ENCODE data around the gene C14orf119. TPM values are rescaled to one million over a fixed set of nuclear protein-coding genes. Genes with fewer than 3 reads are reported as not detected.
A peak's percentile ranks its signal among the peaks of the same experiment; 100 is the strongest.

The C14orf119 gene
- total RNA-seq, 1 experiment from 2014 or later = 57.1 TPM

DNA sequence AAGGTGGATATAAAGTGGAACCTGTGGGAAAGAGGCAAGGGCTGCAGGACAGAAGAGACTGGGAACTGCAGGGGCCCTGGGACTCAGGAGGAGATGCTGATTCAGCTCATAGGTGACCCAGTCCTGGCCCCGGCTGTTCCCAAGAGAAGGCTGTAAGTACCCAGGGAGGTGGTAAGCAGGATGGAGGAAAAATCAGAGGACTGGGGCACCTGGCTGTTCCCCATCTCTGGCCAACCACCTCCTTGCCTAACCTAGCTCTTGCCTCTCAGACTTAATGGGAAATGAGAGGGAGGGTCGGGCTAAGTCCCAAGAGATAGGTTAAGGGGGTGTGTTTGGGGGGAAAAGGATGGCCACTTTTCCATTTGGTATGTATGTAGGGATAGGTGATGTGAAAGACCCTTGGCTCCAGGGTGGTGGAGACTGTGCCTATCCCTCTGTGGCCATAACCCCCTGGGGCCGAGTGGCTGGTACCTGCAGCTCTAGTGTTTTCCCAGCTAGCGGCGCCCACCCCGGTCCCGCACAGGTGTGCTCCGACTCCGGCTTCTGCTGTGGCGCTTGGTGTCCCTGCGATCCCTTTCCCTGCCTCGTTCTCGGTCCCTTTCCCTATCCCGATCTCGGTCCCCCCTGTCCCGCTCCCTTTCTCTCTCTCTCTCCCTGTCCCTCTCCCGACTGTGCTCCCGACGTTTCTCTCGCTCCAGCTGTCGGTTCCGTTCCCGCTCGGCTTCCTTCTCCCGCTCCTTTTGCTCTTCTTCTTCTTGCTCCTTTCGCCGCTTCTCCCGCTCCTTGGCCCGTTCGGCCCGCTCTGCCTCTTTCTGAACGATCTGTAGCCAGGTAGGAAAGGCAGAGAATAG lies 36.4 kb upstream of the C14orf119 start:
- DNase-seq (ENCODE audit: low read depth) = no peak
- in situ Hi-C loops (cut with HindIII; ENCODE audit: low pct_unique_long_range_greater_than_20kb, low sequenced_read_pairs) = no loop called here

DNA sequence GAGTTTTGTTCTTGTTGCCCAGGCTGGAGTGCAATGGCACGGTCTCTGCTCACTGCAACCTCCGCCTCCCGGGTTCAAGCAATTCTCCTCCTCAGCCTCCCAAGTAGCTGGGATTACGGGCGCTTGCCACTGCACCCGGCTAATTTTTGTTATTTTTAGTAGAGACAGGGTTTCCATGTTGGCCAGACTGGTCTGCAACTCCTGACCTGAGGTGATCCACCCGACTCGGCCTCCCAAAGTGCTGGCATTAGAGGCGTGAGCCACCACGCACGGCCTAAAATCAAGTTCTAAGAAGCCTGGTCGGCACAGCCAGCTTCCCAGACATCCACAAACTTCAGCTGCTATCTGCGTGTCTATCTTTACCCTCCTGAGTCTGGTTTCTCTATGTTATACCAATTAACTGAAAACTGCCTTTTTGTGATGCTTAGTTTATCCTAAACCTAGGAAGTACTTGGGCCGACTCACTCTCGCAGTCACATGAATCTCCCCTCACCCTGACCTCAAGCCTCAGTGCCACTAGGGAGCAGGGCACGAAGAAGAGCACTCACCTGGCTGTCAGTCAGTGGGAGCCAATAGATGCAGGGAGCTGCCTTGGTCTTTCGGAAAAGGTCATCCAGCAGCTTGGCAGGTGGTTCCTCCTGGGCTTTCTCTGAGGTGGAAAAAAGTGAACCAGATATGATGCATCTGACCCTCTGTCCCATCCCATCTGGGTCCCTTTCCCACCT lies 34.6 kb upstream of the C14orf119 start:
- in situ Hi-C loops (cut with HindIII; ENCODE audit: low pct_unique_long_range_greater_than_20kb, low sequenced_read_pairs) = no loop called here
- DNase-seq (ENCODE audit: low read depth) = no peak

DNA sequence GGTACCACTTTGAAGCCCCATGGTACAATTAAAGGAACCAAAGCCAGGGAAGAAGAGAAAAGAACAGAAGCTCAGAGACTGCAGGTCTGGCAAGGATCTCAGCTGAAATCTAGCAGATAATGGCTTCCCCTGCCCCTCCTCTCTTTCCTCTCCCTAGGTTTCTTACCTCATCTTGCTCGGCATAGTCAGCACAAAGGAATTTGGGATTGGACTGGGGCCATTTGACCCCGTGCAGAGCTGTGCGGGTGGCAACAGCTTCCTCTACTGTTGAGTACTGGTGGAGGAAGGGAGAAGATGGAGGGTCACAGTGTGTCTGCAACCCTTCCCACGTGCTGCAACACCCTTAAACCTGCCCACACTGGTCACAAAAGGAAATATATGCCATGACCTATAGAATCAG lies 33.3 kb upstream of the C14orf119 start:
- peak; percentile 82 for DNase-seq (ENCODE audit: low read depth)
- in situ Hi-C loops (cut with HindIII; ENCODE audit: low pct_unique_long_range_greater_than_20kb, low sequenced_read_pairs) = no loop called here

DNA sequence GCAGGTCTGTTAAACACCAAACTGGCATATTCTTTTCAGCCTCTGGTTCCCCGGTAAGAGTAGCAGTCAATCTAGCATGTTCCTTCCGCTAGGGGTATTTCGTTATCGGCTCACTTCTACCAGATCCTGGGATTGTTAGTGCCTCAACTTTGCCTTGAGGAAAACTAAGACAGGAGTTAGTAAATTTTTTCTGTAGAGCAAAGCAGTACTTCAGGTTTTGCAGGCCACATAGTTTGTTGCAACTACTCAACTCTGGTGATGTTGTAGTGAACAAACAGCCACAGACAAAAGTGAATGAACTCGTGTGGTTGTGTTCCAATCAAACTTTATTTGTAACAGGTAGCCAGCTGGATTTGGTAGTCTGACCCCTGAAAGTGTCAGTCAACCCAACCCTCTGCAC lies 31.7 kb upstream of the C14orf119 start:
- in situ Hi-C loops (cut with HindIII; ENCODE audit: low pct_unique_long_range_greater_than_20kb, low sequenced_read_pairs) = no loop called here
- DNase-seq (ENCODE audit: low read depth) = no peak

DNA sequence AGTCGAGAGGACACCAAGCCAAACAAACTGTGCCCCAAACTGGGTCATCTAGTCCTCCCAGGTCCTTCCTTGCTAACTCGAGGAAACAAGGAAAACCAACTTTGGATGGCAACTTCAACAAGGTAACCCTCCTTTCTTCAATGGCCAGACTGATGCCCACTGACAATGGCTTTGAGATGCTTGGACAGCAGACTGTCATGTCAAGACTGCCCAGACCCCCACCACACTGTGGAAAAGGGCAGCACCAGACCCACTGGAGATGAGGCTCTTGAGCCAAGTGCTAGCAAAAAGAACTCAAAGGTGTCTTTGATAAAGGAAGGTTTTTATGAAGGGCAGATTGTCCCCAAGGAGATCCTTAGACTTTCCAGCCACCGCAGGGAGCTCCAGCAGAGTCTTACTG lies 28.9 kb upstream of the C14orf119 start:
- DNase-seq (ENCODE audit: low read depth) = no peak
- in situ Hi-C loops (cut with HindIII; ENCODE audit: low pct_unique_long_range_greater_than_20kb, low sequenced_read_pairs) = no loop called here

DNA sequence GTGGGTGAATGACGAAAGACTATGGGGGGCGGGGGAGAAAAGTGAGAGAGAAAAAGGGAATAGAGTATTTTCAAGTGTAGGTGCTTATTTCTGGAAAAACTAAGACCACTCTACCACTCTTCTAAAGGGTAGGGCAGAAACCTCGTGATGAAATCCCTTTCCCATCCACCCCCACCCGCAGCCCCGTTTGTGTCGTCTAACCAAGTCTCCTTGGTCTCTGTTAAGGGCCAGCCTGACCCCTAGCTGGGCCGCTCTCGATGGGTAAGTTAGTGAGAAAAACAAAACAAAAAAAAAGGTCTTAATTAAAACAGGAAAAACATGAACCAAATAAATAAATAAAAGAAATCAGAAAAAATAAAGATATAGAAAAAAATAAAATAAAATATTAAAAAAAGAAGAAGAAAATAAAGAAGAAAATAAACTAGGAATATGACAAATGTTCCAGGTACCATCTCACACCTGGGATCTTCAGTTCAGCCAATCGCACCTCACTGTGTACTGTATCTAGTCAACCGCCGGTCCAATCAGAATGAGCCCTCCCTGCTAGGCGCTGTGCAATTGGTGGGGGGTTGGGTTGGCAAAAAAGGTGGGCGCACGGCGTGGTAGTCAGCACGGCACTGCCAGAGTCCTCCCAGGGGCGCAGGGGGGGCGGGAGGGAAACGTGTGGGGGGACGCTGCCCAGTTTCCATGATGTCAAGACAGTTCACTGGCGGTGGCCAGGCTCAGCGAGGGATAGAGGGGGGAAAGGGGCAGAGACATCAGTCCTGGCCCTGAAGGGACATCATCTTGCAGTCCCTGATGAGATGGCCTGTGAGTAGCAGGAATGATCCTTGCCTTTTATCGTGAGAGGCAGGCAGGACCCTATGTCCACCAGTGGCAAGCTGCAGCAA lies 28.2 kb upstream of the C14orf119 start:
- in situ Hi-C loops (cut with HindIII; ENCODE audit: low pct_unique_long_range_greater_than_20kb, low sequenced_read_pairs) = no loop called here

DNA sequence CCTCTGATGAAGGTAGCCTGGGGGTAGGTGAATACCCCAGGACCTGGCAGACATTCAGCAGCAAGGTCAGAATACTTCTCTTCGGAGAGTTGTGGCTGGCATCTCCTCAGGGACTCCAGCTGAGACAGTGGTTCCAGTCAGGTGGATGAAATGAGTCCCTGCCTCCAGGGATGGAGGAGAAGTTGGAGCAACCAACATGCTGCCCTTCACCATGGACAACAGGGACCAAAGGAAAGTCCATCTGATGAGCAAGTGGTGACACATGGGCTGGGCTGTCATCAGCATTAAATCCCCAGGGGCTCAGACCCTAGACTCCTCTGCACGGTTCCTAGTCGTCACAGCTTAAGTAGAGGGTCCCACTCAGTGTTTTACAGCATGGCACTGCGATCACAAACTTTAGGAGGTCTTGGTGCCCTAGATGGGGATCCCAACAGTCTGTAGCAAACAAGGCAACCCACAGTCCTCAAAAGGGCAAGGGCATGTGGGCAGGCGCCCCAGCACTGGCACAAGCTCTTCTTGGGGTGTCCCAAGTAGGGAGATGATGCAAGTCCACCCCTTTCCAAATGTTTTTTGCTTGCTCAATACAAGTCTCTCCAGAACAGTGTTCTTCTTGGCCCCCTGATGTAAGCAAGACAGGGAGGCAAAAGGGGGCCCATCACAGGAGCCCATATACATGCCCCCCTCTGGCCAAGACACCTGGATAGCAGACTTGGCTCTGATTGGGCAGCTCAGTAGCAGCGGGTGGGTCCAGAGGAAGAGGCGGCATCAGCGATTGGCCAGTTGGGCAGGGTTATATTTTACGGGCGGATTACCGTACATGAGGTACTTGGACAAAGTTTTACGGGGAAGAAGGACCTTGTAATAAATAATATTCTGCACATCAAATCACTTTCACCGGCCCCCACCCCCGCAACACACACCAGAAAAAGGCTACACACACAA lies 27.2 kb upstream of the C14orf119 start:
- DNase-seq (ENCODE audit: low read depth) = no peak

More for the DNA sequence above, 28.2 kb upstream of the C14orf119 start:
- DNase-seq (ENCODE audit: low read depth) = no peak

DNA sequence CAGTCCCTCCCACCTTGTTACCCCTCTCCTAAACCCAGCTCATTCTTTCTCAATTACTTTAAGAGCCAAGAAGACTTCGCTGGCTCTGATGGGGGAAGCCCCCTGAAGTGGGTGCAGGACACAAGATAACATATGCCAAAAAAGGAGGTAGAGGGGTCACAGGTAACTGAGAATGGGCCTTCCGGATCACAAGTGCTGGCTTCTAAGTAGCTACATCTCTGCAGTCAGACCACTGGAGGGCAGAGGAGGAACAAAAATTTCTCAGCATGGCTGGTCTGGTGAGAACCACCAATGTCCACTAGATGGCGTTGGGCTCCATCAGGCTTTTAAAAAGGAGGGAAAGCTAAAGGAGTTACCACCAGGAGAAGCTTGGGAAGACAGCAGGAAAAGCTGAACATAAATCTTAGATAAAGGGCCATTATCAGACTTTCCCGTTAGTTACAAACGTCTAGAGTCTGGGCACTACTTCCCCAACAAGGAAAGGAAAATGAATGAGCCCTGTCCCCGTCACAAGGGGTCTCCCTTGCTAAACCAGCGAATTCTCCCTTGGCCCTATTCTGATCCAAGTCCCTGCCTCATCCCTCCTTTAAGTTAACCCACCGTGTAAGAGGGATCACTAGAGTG lies 26.4 kb upstream of the C14orf119 start:
- in situ Hi-C loops (cut with HindIII; ENCODE audit: low pct_unique_long_range_greater_than_20kb, low sequenced_read_pairs) = no loop called here
- peak; percentile 86 for DNase-seq (ENCODE audit: low read depth)

More for the DNA sequence above, 27.2 kb upstream of the C14orf119 start:
- in situ Hi-C loops (cut with HindIII; ENCODE audit: low pct_unique_long_range_greater_than_20kb, low sequenced_read_pairs) = no loop called here

DNA sequence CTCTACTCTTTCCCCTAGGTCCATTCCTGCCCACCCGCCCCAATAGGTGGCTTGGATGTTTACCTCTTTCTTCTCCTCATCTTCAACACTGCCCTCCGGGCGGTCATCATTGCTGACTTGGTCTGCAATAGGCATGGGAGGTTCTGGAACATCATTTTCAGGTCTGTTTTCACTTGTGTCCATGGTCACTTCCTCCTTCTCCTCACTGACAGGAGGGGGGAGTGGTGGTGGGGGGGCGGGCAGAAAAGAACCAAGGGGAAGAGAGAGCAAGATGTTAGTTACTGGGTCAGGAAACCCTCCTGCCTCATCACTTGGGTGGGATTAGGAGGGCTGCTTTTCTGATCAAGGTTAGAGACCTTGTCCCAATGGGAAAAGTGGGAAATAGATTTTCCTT lies 25.9 kb upstream of the C14orf119 start:
- DNase-seq (ENCODE audit: low read depth) = no peak
- in situ Hi-C loops (cut with HindIII; ENCODE audit: low pct_unique_long_range_greater_than_20kb, low sequenced_read_pairs) = no loop called here

DNA sequence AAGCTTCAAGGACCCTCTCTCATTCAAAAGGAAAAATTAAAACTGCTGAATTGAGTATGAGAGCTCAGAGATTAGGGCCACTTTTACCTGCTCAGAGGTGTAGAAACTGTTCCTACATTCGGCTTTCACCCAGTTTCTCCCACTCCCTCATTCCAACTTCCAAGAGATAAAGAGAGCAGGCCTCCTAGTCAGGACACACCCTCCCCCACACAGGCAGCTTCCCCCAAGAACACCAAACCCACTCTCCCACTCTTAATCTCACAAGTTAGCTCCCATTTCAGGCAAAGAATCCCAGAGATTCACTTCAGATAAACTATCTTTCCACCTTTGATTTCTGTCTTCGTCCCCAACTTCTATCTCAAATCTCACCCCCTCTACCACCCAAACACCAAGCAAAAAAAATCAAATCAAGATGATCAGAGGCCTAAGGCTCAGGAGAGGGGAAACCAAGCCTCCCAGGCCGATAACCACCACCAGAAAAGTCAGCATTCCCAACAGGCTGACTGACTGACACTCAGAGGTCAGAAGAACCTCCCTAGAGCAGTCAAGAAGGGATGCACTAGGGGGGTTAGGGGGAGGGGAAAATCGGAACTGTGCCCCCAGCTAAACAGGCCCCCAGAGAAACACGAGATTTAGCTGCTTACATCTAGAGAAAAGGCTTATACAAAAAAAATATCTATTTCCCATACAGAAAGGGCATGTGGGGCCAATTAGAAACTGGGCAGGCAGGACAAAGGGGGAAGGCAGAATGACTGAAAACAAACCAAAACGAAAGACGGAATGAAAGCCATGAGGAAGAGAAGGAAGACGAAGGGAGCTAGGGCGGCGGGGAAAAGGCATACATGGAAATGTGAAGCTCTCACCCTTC lies 24.8 kb upstream of the C14orf119 start:
- in situ Hi-C loops (cut with HindIII; ENCODE audit: low pct_unique_long_range_greater_than_20kb, low sequenced_read_pairs) = no loop called here
- no peak for DNase-seq (ENCODE audit: low read depth)

DNA sequence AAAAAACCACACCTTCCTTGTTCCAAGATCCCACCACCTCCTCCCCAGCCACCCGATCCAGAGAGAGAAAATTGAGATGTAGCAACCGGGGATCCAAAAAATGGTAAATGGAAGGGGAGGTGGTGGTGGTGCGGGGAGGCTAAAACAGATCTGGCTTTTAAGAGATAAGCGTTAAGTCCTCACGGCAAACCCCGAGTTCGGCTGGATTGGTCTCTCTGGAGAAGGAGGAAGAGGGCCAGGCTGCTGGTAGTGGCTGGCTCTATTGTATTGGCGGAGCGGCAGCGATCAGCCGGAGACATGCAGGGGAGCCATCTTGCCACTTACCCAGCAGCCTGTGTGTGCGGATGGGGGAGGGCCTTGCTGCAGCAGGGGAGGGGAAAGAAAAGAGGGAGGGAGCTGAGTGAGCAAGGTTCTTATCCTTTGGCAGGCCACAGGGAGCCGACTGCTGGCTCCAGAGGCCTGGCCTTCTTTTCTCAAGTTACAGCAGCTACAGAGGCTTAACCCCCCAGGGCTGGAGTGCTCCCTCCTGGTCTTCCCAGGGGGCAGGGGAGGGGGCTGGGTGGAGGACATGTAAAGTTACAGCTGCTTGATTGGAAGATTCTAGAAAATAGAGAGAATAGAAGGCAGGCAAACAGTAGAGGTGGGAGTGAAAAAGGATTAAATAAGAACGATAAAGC lies 23.9 kb upstream of the C14orf119 start:
- in situ Hi-C loops (cut with HindIII; ENCODE audit: low pct_unique_long_range_greater_than_20kb, low sequenced_read_pairs) = no loop called here
- DNase-seq (ENCODE audit: low read depth) = peak; percentile 78

DNA sequence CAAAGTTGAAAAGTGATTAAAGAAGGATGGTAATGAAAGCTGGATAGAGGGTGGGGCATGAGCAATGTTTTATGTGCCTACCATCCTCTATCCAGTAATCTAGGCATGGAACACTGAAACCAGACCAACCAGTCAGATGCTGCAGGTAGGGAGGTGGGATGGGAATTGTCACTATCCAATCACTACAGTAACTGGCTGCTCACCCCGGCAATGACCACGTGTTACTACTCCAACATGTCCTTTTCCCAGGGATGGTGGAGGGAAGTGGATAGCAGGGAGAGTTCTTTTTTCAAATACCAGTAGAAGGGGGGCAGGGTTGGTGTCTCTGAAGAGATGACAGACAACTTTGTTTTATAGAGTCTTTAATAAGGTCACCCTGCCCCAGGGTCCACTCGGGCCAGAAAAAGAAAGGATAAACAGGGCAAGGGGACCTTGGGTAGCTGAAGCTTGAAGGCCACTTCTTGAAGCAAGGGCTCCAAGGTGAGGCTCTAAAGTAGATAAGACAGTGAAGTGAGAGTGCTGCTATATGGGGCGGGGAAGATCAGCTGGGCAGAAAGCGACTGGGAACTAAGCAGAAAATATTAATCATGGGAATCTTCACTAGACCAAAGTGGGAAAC lies 23.3 kb upstream of the C14orf119 start:
- DNase-seq (ENCODE audit: low read depth) = no peak

DNA sequence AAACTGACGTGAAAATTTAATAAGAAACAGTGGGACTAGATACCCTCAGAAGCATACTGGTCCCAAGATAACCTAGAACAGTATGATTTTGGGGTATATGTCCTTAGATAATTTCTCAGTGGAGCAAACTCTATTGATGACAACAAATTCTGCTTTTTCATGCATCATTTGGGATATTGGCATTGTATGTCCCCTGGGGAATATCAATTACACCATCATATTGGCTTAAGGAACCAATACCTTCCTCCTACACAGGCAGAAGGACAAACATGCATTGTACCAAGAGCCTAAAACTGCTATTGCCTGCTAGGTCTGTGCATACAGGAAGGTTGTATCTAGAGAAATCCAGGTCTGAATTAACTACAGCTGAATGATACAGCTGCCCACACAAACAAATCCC lies 20.4 kb upstream of the C14orf119 start:
- no peak for DNase-seq (ENCODE audit: low read depth)
- in situ Hi-C loops (cut with HindIII; ENCODE audit: low pct_unique_long_range_greater_than_20kb, low sequenced_read_pairs) = no loop called here

More for the DNA sequence above, 23.3 kb upstream of the C14orf119 start:
- in situ Hi-C loops (cut with HindIII; ENCODE audit: low pct_unique_long_range_greater_than_20kb, low sequenced_read_pairs) = no loop called here

DNA sequence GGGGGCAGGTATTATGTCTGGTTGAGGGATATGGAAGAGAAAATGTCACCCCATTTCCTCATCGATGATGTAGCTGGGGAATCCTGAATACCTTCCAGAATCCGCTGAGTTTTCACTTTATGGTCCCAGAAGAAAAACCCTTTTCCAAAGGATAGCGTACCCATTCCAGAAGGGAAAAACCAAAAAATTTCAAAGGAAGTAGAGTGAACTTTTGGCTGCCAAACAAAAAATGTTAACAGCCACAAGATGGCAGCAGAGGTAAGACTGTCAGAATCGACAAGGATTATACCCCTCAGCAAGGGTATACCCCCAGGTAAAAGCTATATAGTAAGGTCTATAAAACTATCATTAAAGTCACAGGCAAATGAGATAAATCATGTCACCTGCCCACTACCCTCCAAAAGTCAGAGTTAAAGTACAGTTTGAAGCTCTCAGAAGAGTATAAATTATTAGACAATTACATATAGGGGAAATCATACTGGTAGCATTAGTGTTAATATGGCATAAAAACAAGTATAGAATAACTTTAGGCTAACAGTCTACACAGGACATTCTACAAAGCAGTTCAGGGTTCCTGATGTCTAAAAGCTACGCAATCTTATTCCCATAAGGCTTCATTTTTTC lies 18.4 kb upstream of the C14orf119 start:
- DNase-seq (ENCODE audit: low read depth) = no peak
- in situ Hi-C loops (cut with HindIII; ENCODE audit: low pct_unique_long_range_greater_than_20kb, low sequenced_read_pairs) = no loop called here

DNA sequence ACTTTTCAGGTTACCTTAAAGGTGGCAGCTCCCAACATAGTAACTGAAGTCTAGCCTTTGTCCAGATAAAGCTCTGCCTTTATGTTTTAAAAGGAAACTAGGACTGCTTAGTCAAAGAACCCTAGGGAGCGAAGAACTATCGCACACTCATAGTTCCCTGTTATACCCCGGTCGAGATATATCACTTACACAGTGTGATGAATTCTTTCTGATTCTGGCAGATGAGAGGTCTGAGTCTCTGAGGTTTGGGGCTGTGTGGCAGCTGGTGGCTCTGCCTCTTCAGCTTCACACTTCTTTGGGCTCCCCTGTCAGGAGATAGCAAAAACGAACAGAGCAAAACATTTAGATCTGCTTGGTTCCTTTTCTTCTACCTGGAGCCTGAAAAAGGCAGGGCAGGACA lies 17.3 kb upstream of the C14orf119 start:
- no peak for DNase-seq (ENCODE audit: low read depth)
- in situ Hi-C loops (cut with HindIII; ENCODE audit: low pct_unique_long_range_greater_than_20kb, low sequenced_read_pairs) = no loop called here

Data from Caki2 (cell line).